Keratinocyte (primary cell): ENCODE measurements around the gene ASPN. TPM values are rescaled to one million over a fixed set of nuclear protein-coding genes. Genes with fewer than 3 reads are reported as not detected.

Experiments
- DNase-seq: peaks from one replicate; pipeline ENCODE4 v3.0.0-alpha.2; 2011; ENCODE audit warnings: low read depth, missing footprints, low spot score
- FAIRE-seq: peaks from 2 replicates; lab custom pipeline; 2011; peaks lifted over from hg19 to GRCh38; lab: Jason Lieb, UNC
- H2AFZ ChIP-seq: 2 replicates; pipeline ENCODE4 v1.6.0; 2012; ENCODE audit warnings: low read length, control low read depth, inconsistent platforms; ENCODE audit not compliant: control insufficient read depth
- H3K27ac ChIP-seq: 2 replicates; pipeline ENCODE4 v1.5.1; 2011; ENCODE audit warnings: low read length; ENCODE audit not compliant: control insufficient read depth, insufficient read depth
- H3K27me3 ChIP-seq: 3 replicates; pipeline ENCODE4 v1.6.0; 2011; ENCODE audit warnings: low read length; ENCODE audit not compliant: control insufficient read depth, insufficient read depth; ENCODE audit errors: extremely low read depth
- H3K36me3 ChIP-seq, 2 experiments: 2 replicates in 1 of 2; 3 replicates in 1 of 2; pipeline ENCODE4 v1.5.1; 2011; ENCODE audit warnings: low read length in 2 of 2, mild to moderate bottlenecking in 1 of 2; ENCODE audit not compliant: control insufficient read depth in 2 of 2, insufficient read depth in 2 of 2; ENCODE audit errors: extremely low read depth in 1 of 2
- H3K4me1 ChIP-seq: 3 replicates; pipeline ENCODE4 v1.5.1; 2011; ENCODE audit warnings: low read length; ENCODE audit not compliant: control insufficient read depth, insufficient read depth; ENCODE audit errors: extremely low read depth
- H3K4me2 ChIP-seq: 3 replicates; pipeline ENCODE4 v1.6.0; 2011; ENCODE audit warnings: low read depth, low read length; ENCODE audit not compliant: control insufficient read depth, insufficient read depth; ENCODE audit errors: extremely low read depth
- H3K4me3 ChIP-seq, 3 experiments: fragments of 200-600 bp in 1 of 3; sonication (generic) in 1 of 3; 2 replicates in 2 of 3; 3 replicates in 1 of 3; pipeline ENCODE4 v1.5.1; 2011 to 2016; ENCODE audit warnings: low read length in 3 of 3, mild to moderate bottlenecking in 3 of 3, control low read depth in 2 of 3, inconsistent platforms in 1 of 3, low read depth in 1 of 3, mixed read lengths in 1 of 3, mixed run types in 1 of 3, moderate library complexity in 1 of 3; ENCODE audit not compliant: control insufficient read depth in 2 of 3, insufficient read depth in 2 of 3; ENCODE audit errors: extremely low read depth in 1 of 3
- H3K79me2 ChIP-seq: 2 replicates; pipeline ENCODE4 v1.6.0; 2012; ENCODE audit warnings: low read length; ENCODE audit not compliant: control insufficient read depth, insufficient read depth
- H3K9ac ChIP-seq: 3 replicates; pipeline ENCODE4 v1.6.0; 2011; ENCODE audit warnings: low read length; ENCODE audit not compliant: control insufficient read depth, insufficient read depth; ENCODE audit errors: extremely low read depth
- H3K9me1 ChIP-seq: 3 replicates; pipeline ENCODE4 v1.6.0; 2011; ENCODE audit warnings: low read length; ENCODE audit not compliant: control insufficient read depth, insufficient read depth; ENCODE audit errors: extremely low read depth
- H3K9me3 ChIP-seq: 2 replicates; pipeline ENCODE4 v1.5.1; 2012; ENCODE audit warnings: low read depth, low read length; ENCODE audit not compliant: control insufficient read depth
- H4K20me1 ChIP-seq: 3 replicates; pipeline ENCODE4 v1.6.0; 2011; ENCODE audit warnings: low read length; ENCODE audit not compliant: control insufficient read depth, insufficient read depth; ENCODE audit errors: extremely low read depth
- EZH2 ChIP-seq: IDR thresholded peaks from one replicate; pipeline ENCODE4 v1.6.1; 2012; ENCODE audit warnings: inconsistent platforms, mild to moderate bottlenecking, low read length, moderate library complexity
- dilution Hi-C: fragments of 300-500 bp; cut with MboI; formaldehyde crosslinking; loops from one replicate; pipeline ENCODE4 v1.7.0; 2020; ENCODE audit warnings: low sequenced_read_pairs; ENCODE audit not compliant: extremely low pct_ligation_motif_present
- polyA plus RNA-seq, 5 experiments: library from polyadenylated mRNA; depleted of rRNA in 3 of 5; stranded (reverse) in 3 of 5; stranded (forward) in 1 of 5; unstranded in 1 of 5; fragments of >200 nt; gene quantifications; 1 replicate in 1 of 5; 2 replicates in 3 of 5; 3 replicates in 1 of 5; pipeline versions ENCODE4 v1.2.1 to v1.2.3, GENCODE V29; 2011 to 2012; ENCODE audit warnings: missing spikeins in 2 of 5, low read depth in 1 of 5, low replicate concordance in 1 of 5
- TF ChIP-seq, protein P1 (sequence below), 3 experiments: IDR thresholded peaks in 1 of 3; conservative IDR thresholded peaks in 1 of 3; optimal IDR thresholded peaks in 1 of 3; 2 replicates in 2 of 3; 3 replicates in 1 of 3; pipeline versions ENCODE3 to v1.5.1; 2011; ENCODE audit warnings: low read length in 3 of 3, mild to moderate bottlenecking in 3 of 3, moderate library complexity in 2 of 3, control low read depth in 1 of 3, inconsistent platforms in 1 of 3; ENCODE audit not compliant: insufficient read depth in 2 of 3; ENCODE audit errors: extremely low read depth in 1 of 3

Gene ASPN
- polyA plus RNA-seq, 1 donor (not counting 4 experiments of a cell fraction or from before 2014, with no cell fraction given): 0.63 TPM

DNA sequence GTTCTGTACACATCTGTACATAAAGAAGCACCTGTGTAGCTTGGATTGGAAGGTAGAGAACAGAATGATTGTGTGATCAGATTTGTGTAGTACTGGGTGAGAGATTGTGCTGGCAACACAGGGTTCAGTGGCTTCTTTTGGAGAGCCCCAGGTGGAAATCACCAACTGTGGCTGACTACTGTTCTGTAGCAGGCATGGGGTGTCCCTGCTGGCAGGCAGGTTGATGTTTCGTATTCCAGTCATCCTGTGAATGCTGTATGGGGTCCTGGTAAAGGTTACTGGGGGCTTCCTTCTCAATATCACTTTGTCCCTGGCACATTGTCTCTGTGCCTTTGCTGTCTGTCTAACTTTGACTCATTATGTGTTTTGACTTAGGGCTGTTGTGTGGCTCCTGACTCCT is 5.3 kb downstream of the ASPN start:
- no peak overlapping the region for H3K4me3 ChIP-seq
- peaks cover 21% of the 10 kb centered on the region for H3K4me1 ChIP-seq
- H3K9me3 ChIP-seq: no peaks in the 10 kb centered on the region
- no peak overlapping the region for H2AFZ ChIP-seq
- DNase-seq (no peak), FAIRE-seq (no peak)
- H3K27ac ChIP-seq: no peak overlapping the region
- dilution Hi-C loops: no loop called here
- no peaks in the 10 kb centered on the region for H3K36me3 ChIP-seq
- no peaks in the 10 kb centered on the region for H3K27me3 ChIP-seq
- no peak overlapping the region for H3K9ac ChIP-seq
- no peaks in the 10 kb centered on the region for H3K9me1 ChIP-seq
- TF ChIP-seq EZH2: no peak
- TF ChIP-seq, protein P1, sequence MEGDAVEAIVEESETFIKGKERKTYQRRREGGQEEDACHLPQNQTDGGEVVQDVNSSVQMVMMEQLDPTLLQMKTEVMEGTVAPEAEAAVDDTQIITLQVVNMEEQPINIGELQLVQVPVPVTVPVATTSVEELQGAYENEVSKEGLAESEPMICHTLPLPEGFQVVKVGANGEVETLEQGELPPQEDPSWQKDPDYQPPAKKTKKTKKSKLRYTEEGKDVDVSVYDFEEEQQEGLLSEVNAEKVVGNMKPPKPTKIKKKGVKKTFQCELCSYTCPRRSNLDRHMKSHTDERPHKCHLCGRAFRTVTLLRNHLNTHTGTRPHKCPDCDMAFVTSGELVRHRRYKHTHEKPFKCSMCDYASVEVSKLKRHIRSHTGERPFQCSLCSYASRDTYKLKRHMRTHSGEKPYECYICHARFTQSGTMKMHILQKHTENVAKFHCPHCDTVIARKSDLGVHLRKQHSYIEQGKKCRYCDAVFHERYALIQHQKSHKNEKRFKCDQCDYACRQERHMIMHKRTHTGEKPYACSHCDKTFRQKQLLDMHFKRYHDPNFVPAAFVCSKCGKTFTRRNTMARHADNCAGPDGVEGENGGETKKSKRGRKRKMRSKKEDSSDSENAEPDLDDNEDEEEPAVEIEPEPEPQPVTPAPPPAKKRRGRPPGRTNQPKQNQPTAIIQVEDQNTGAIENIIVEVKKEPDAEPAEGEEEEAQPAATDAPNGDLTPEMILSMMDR (optimal IDR thresholded peaks at IDR 0.05 in 1 of 3, IDR thresholded peaks at IDR 0.05 in 1 of 3, conservative IDR thresholded peaks at IDR 0.05 in 1 of 3; ENCODE audit: extremely low read depth in 1 of 3, insufficient read depth in 2 of 3, low read length in 3 of 3): no peak
- no peaks in the 10 kb centered on the region for H3K79me2 ChIP-seq
- H3K4me2 ChIP-seq: no peak overlapping the region
- H4K20me1 ChIP-seq: no peaks in the 10 kb centered on the region

DNA sequence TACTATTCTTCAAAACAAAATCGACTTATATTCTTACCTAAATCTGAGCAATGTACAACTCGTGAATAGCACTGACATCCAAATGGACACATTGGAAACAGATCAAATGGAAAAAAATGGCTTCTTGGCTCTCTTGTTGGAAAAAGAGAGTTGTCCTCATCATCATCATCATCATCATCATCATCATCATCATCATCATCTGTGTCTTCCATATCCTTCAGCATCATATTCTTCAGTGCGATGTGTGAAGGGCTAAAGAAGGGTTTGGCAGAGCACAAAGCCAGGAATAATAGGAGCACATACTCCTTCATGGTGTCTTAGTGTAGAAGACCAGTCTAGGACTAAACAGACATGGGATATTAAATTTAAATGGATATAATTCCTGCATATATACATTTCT is 7.7 kb downstream of the ASPN start:
- no peak overlapping the region for H2AFZ ChIP-seq
- H3K79me2 ChIP-seq: no peaks in the 10 kb centered on the region
- H3K9me1 ChIP-seq: no peaks in the 10 kb centered on the region
- DNase-seq (no peak), FAIRE-seq (no peak)
- H3K4me3 ChIP-seq: no peak overlapping the region
- H3K4me1 ChIP-seq: no peaks in the 10 kb centered on the region
- no peak overlapping the region for H3K9ac ChIP-seq
- no peaks in the 10 kb centered on the region for H3K27me3 ChIP-seq
- H3K36me3 ChIP-seq: no peaks in the 10 kb centered on the region
- dilution Hi-C loops: no loop called here
- H4K20me1 ChIP-seq: no peaks in the 10 kb centered on the region
- H3K4me2 ChIP-seq: no peak overlapping the region
- H3K9me3 ChIP-seq: no peaks in the 10 kb centered on the region
- H3K27ac ChIP-seq: no peak overlapping the region
- TF ChIP-seq, protein P1 (optimal IDR thresholded peaks at IDR 0.05 in 1 of 3, IDR thresholded peaks at IDR 0.05 in 1 of 3, conservative IDR thresholded peaks at IDR 0.05 in 1 of 3; ENCODE audit: extremely low read depth in 1 of 3, insufficient read depth in 2 of 3, low read length in 3 of 3): no peak
- no peak for TF ChIP-seq EZH2
